Measurements from ENCODE around the gene EDC4. TPM values are rescaled to one million over a fixed set of nuclear protein-coding genes. Genes with fewer than 3 reads are reported as not detected.

EDC4 gene
- total and polyA plus RNA-seq, 2 of the 8 experiments (the other 6 are each of a cell fraction or from before 2014, with no cell fraction given), result 58.5 to 72.7 TPM

GRCh38 chr16:67897231-67897630 is 24.4 kb downstream of the EDC4 start:
- H3K56ac ChIP-seq (replicated peaks; ENCODE audit: insufficient read length, low read depth, low read length), result no peak overlapping the region
- no peak overlapping the region for H2BK20ac ChIP-seq (ENCODE audit: low read length)
- H3K18ac ChIP-seq (ENCODE audit: extremely low read depth, low read length), result no peak overlapping the region
- 95% methylated on average over 3 of the region's 3 CpGs; no CpG with 5 or more reads in 1 of the 2 experiments for WGBS, 2 experiments (ENCODE audit: extremely low coverage in 1 of 2, insufficient coverage in 1 of 2, insufficient read length in 1 of 2, insufficient replicate concordance in 2 of 2, low coverage in 1 of 2, low lambda C conversion rate in 2 of 2, missing lambda C conversion rate in 1 of 2)
- peaks cover 1 to 3% of the 10 kb centered on the region in 2 experiments for H4K20me1 ChIP-seq (replicated peaks in 1 of 2; ENCODE audit: control insufficient read depth in 1 of 2, insufficient read depth in 2 of 2, low read length in 2 of 2)
- DNase-seq (ENCODE audit: low read depth in 1 of 2, low spot score in 2 of 2), result no peak
- H2BK5ac ChIP-seq (ENCODE audit: low read depth, low read length), result no peak overlapping the region
- no peak overlapping the region for H3K27ac ChIP-seq (ENCODE audit: low read depth, low read length)
- H3K4me1 ChIP-seq (replicated peaks in 1 of 4; ENCODE audit: control insufficient read depth in 3 of 4, insufficient read depth in 4 of 4, low read length in 3 of 4), result peaks cover 0 to 10% (median 7%) of the 10 kb centered on the region in 4 experiments; a peak in 4 of 7 replicates
- no peak overlapping the region for H4K91ac ChIP-seq (replicated peaks; ENCODE audit: insufficient read length, low read length)
- no peak overlapping the region for H4K8ac ChIP-seq (ENCODE audit: extremely low read depth, insufficient read depth, low read length)
- ChIA-PET CTCF (ENCODE audit: partially characterized antibody) (interaction anchor here (0.8 to 3.0 kb wide), 12 partner anchors 12 to 88 kb away, joined by 3 to 11 read pairs (median 4); partner anchors contain the start of gene NRN1L), POLR2A (ENCODE audit: partially characterized antibody) (interaction anchor here (0.8 to 2.3 kb wide), 8 partner anchors 9 to 126 kb away, joined by 3 to 6 read pairs (median 4); partner anchors contain the start of genes DDX28 and DUS2)
- TF ChIP-seq TCF12 (IDR thresholded peaks at IDR 0.05; ENCODE audit: low read depth, low read length) (no peak), PHF8 (conservative IDR thresholded peaks at IDR 0.05; ENCODE audit: low read depth, low read length) (no peak), RNF2 (IDR thresholded peaks at IDR 0.05; ENCODE audit: borderline replicate concordance, low read depth, low read length, missing control alignments, poor library complexity, severe bottlenecking) (no peak), RBBP5 (IDR thresholded peaks at IDR 0.05; ENCODE audit: borderline replicate concordance, low read depth, low read length) (no peak), SP4 (IDR thresholded peaks at IDR 0.05; ENCODE audit: low read length) (no peak), CTBP2 (IDR thresholded peaks at IDR 0.05; ENCODE audit: borderline replicate concordance, insufficient read depth, insufficient read length, low read length) (no peak), SIN3A (conservative IDR thresholded peaks at IDR 0.05 in 1 of 2, IDR thresholded peaks at IDR 0.05 in 1 of 2; ENCODE audit: low read depth in 1 of 2, low read length in 2 of 2) (no peak), CHD1 (IDR thresholded peaks at IDR 0.05; ENCODE audit: low read depth, low read length) (no peak), SRF (IDR thresholded peaks at IDR 0.05; ENCODE audit: low read depth, low read length) (no peak), GTF2F1 (IDR thresholded peaks at IDR 0.05; ENCODE audit: borderline replicate concordance, low read depth, low read length) (no peak), CEBPB (IDR thresholded peaks at IDR 0.05; ENCODE audit: low read depth, low read length) (no peak)
- no peak overlapping the region for H3K9ac ChIP-seq (replicated peaks in 1 of 4; ENCODE audit: extremely low read depth in 1 of 4, low read depth in 3 of 4, low read length in 3 of 4)
- H2AK5ac ChIP-seq (ENCODE audit: low read depth, low read length), result no peak overlapping the region
- H3K9me3 ChIP-seq (ENCODE audit: insufficient read depth in 2 of 2, low read depth in 1 of 2, low read length in 1 of 2), result no peaks in the 10 kb centered on the region
- no peak overlapping the region for H3K23ac ChIP-seq (ENCODE audit: insufficient read length)
- peaks cover 4% of the 10 kb centered on the region for H3K23me2 ChIP-seq (ENCODE audit: low read depth, low read length)
- no peak overlapping the region for H4K5ac ChIP-seq (ENCODE audit: insufficient read length, low read depth, low read length)
- no peak overlapping the region for H3K4me3 ChIP-seq (ENCODE audit: extremely low read depth in 1 of 4, insufficient read depth in 2 of 4, low read depth in 3 of 4, low read length in 4 of 4)
- no peak overlapping the region for H2BK120ac ChIP-seq (replicated peaks; ENCODE audit: low read depth, low read length)
- H3K79me2 ChIP-seq (ENCODE audit: control insufficient read depth in 1 of 2, insufficient read depth in 2 of 2, low read length in 2 of 2), result peaks cover 11 to 45% of the 10 kb centered on the region in 2 experiments
- no peak overlapping the region for H3K14ac ChIP-seq (ENCODE audit: insufficient read length)
- H3K79me1 ChIP-seq (ENCODE audit: low read depth, low read length), result peaks cover 20% of the 10 kb centered on the region
- H3K36me3 ChIP-seq (ENCODE audit: control insufficient read depth in 2 of 4, insufficient read depth in 4 of 4, low read length in 3 of 4), result no peaks in the 10 kb centered on the region
- no peak overlapping the region for H2AFZ ChIP-seq (ENCODE audit: low read length)
- no peak overlapping the region for H2BK15ac ChIP-seq (ENCODE audit: low read length)
- H3K27me3 ChIP-seq (replicated peaks in 1 of 4; ENCODE audit: control insufficient read depth in 3 of 4, extremely low read depth in 1 of 4, insufficient read depth in 3 of 4, low read length in 3 of 4), result no peaks in the 10 kb centered on the region
- H3K4ac ChIP-seq (replicated peaks; ENCODE audit: insufficient read length, low read depth, low read length), result no peak overlapping the region
- no peak overlapping the region for H2BK12ac ChIP-seq (ENCODE audit: low read depth, low read length)
- FAIRE-seq, result no peak
- H3K4me2 ChIP-seq (ENCODE audit: insufficient read depth in 1 of 2, low read depth in 2 of 2, low read length in 2 of 2), result no peak overlapping the region

Data from H1 (cell line).